B cell (primary cell): ENCODE data around the gene HLA-DQB2. TPM values are rescaled to one million over a fixed set of nuclear protein-coding genes. Genes with fewer than 3 reads are reported as not detected.
A peak's percentile ranks its signal among the peaks of the same experiment; 100 is the strongest.

ENCODE experiments used
- ATAC-seq: fragments of 200-7000 bp; cut with Tn5 transposase; one replicate; pipeline ENCODE4 v1.10.0; 2021; ENCODE audit warnings: low read depth, mild to moderate bottlenecking, moderate number of reproducible peaks, moderate library complexity
- CTCF ChIA-PET: fragments of 350-600 bp; sonication (Branson Sonifier 250); formaldehyde crosslinking; loops from one replicate; lab custom pipeline; 2021; ENCODE audit warnings: antibody characterized with exemption, inconsistent platforms; lab: Charles Lee
- POLR2A ChIA-PET: fragments of 350-600 bp; sonication (Branson Sonifier 250); formaldehyde crosslinking; loops from one replicate; lab custom pipeline; 2021; ENCODE audit warnings: antibody characterized with exemption; lab: Charles Lee
- DNase-seq: peaks from one replicate; pipeline ENCODE4 v3.0.0; 2013
- H2AFZ ChIP-seq: 2 replicates; pipeline ENCODE4 v1.6.1; 2012; ENCODE audit warnings: mild to moderate bottlenecking, low read depth, low read length; ENCODE audit not compliant: insufficient read depth, poor library complexity, severe bottlenecking
- H3K27ac ChIP-seq, 2 donors: 1 replicate in 1 of 2; 2 replicates in 1 of 2; pipeline ENCODE4 v1.5.1; 2012 to 2013; ENCODE audit warnings: low read length in 2 of 2, mild to moderate bottlenecking in 2 of 2, moderate library complexity in 1 of 2
- H3K27me3 ChIP-seq, 4 experiments: fragments of 200-600 bp in 1 of 4; sonication (generic) in 1 of 4; replicated peaks in 1 of 4; 1 replicate in 2 of 4; 2 replicates in 2 of 4; pipeline versions ENCODE4 v1.6.1 to v1.7.0; 2013 to 2016; ENCODE audit warnings: low read length in 3 of 4, mild to moderate bottlenecking in 2 of 4, mixed read lengths in 1 of 4, moderate library complexity in 1 of 4; ENCODE audit not compliant: insufficient read depth in 4 of 4, control insufficient read depth in 3 of 4; ENCODE audit errors: control extremely low read depth in 1 of 4
- H3K36me3 ChIP-seq, 2 experiments: replicated peaks in 1 of 2; 1 replicate in 1 of 2; 2 replicates in 1 of 2; pipeline versions ENCODE4 v1.6.1 to v1.7.1; 2013; ENCODE audit warnings: low read length in 1 of 2; ENCODE audit not compliant: insufficient read depth in 2 of 2, control insufficient read depth in 1 of 2; ENCODE audit errors: control extremely low read depth in 1 of 2, extremely low read depth in 1 of 2
- H3K4me1 ChIP-seq, 2 donors: fragments of 200-600 bp in 1 of 2; sonication (generic) in 1 of 2; 1 replicate in 1 of 2; 2 replicates in 1 of 2; pipeline versions ENCODE4 v1.5.1 to v1.6.1; 2013 to 2017; ENCODE audit warnings: low read length in 2 of 2; ENCODE audit not compliant: control insufficient read depth in 2 of 2, insufficient read depth in 2 of 2
- H3K4me2 ChIP-seq: replicated peaks from 2 replicates; pipeline ENCODE3; 2012; ENCODE audit warnings: mild to moderate bottlenecking, low read depth, low read length; ENCODE audit not compliant: poor library complexity, severe bottlenecking
- H3K4me3 ChIP-seq, 5 experiments: fragments of 200-600 bp in 1 of 5; sonication (generic) in 1 of 5; 1 replicate in 3 of 5; 2 replicates in 2 of 5; pipeline versions ENCODE4 v1.5.1 to v1.7.0; 2011 to 2016; ENCODE audit warnings: low read length in 4 of 5, mild to moderate bottlenecking in 4 of 5, low read depth in 2 of 5, control low read depth in 1 of 5, moderate library complexity in 1 of 5; ENCODE audit not compliant: insufficient read depth in 1 of 5; ENCODE audit errors: control extremely low read depth in 1 of 5, extremely low read depth in 1 of 5
- H3K79me2 ChIP-seq: fragments of 200-600 bp; sonication (generic); one replicate; pipeline ENCODE4 v1.6.0; 2016; ENCODE audit warnings: low read length; ENCODE audit not compliant: control insufficient read depth, insufficient read depth
- H3K9ac ChIP-seq: fragments of 200-600 bp; sonication (generic); 2 replicates; pipeline ENCODE4 v1.6.1; 2017; ENCODE audit warnings: mild to moderate bottlenecking, low read length, moderate library complexity
- H3K9me3 ChIP-seq, 3 donors: one replicate each; pipeline versions ENCODE4 v1.6.1 to v1.7.1; 2013; ENCODE audit warnings: low read length in 2 of 3; ENCODE audit not compliant: control insufficient read depth in 2 of 3, insufficient read depth in 1 of 3; ENCODE audit errors: control extremely low read depth in 1 of 3
- H4K20me1 ChIP-seq: 2 replicates; pipeline ENCODE4 v1.6.0; 2012; ENCODE audit warnings: mild to moderate bottlenecking, low read length; ENCODE audit not compliant: insufficient read depth, control insufficient read depth, poor library complexity, severe bottlenecking
- H3K27ac Mint-ChIP-seq: one replicate; pipeline ENCODE4 v1.8.0; 2021; ENCODE audit warnings: mixed read lengths
- H3K27me3 Mint-ChIP-seq: one replicate; pipeline ENCODE4 v1.8.0; 2021; ENCODE audit warnings: mixed read lengths
- H3K4me1 Mint-ChIP-seq: one replicate; pipeline ENCODE4 v1.8.0; 2021; ENCODE audit warnings: mixed read lengths
- H3K4me3 Mint-ChIP-seq: one replicate; pipeline ENCODE4 v1.8.0; 2021; ENCODE audit warnings: mixed read lengths
- H3K9me3 Mint-ChIP-seq: one replicate; pipeline ENCODE4 v1.8.0; 2022; ENCODE audit warnings: mixed read lengths; ENCODE audit not compliant: insufficient read depth
- EZH2 ChIP-seq: IDR thresholded peaks from 2 replicates; pipeline ENCODE4 v1.6.1; 2012; ENCODE audit warnings: borderline replicate concordance, low read depth, mild to moderate bottlenecking, moderate library complexity, low read length; ENCODE audit not compliant: insufficient read depth, poor library complexity, severe bottlenecking
- WGBS: methylation state at CpG from one replicate; pipeline ENCODE4 v1.1.5; 2013; ENCODE audit warnings: missing lambda C conversion rate; ENCODE audit not compliant: insufficient coverage; 5-methylcytosine and 5-hydroxymethylcytosine counted together
- intact Hi-C: fragments of 100-400 bp; cut with micrococcal nuclease; formaldehyde crosslinking; loops from one replicate; pipeline ENCODE4 v1.10.0; 2022
- polyA plus RNA-seq: library from polyadenylated mRNA; depleted of rRNA; stranded (reverse); fragments of >200 nt; gene quantifications from 2 replicates; pipeline ENCODE4 v1.2.3, GENCODE V29; 2012
- total RNA-seq, 2 donors: library from RNA; stranded (reverse); fragments of 120-200 nt in 1 of 2; gene quantifications; 1 replicate in 1 of 2; 2 replicates in 1 of 2; pipeline versions ENCODE4 v1.2.3 to v1.2.4, GENCODE V29; 2013 to 2022
- TF ChIP-seq, protein P1 (sequence below): fragments of 200-600 bp; IDR thresholded peaks from one replicate; pipeline ENCODE4 v1.8.0; 2022; ENCODE audit warnings: antibody characterized with exemption, mild to moderate bottlenecking

Gene HLA-DQB2
- total and polyA plus RNA-seq, 2 donors (not counting 1 experiment from before 2014, with no cell fraction given) = 41.1 to 109 TPM

- peak; percentile 83 for ATAC-seq
- CTCF ChIA-PET = interaction anchor here (1.0 to 9.6 kb wide), 15 partner anchors 9 to 749 kb away, joined by 3 to 90 read pairs (median 4); partner anchors contain the start of genes TAP1 and TAP2
- peaks cover 40% of the 10 kb centered on the region for H3K4me1 Mint-ChIP-seq
Observed at GRCh38 chr6:32796848-32797776, 33.8 kb upstream of the HLA-DQB2 start.

More at GRCh38 chr6:32796848-32797776, 33.8 kb upstream of the HLA-DQB2 start:
- Histone ChIP-seq H3K9ac (peak overlapping the region; percentile 51), H2AFZ (peak overlapping the region; percentile 30), H3K4me1 (peaks cover 26 to 32% of the 10 kb centered on the region in 2 donors), H3K79me2 (no peaks in the 10 kb centered on the region), H4K20me1 (no peaks in the 10 kb centered on the region), H3K9me3 (peaks cover 6 to 20% (median 12%) of the 10 kb centered on the region in 3 donors), H3K27ac (peak overlapping the region; percentile 60 to 64), H3K4me3 (peak overlapping the region in 4 of 5 experiments; percentile 26 to 53 (median 42)), H3K36me3 (no peaks in the 10 kb centered on the region), H3K4me2 (peak overlapping the region; percentile 70), H3K27me3 (no peaks in the 10 kb centered on the region)
- 3% methylated on average over 20 of the region's 30 CpGs for WGBS
- TF ChIP-seq, protein P1, sequence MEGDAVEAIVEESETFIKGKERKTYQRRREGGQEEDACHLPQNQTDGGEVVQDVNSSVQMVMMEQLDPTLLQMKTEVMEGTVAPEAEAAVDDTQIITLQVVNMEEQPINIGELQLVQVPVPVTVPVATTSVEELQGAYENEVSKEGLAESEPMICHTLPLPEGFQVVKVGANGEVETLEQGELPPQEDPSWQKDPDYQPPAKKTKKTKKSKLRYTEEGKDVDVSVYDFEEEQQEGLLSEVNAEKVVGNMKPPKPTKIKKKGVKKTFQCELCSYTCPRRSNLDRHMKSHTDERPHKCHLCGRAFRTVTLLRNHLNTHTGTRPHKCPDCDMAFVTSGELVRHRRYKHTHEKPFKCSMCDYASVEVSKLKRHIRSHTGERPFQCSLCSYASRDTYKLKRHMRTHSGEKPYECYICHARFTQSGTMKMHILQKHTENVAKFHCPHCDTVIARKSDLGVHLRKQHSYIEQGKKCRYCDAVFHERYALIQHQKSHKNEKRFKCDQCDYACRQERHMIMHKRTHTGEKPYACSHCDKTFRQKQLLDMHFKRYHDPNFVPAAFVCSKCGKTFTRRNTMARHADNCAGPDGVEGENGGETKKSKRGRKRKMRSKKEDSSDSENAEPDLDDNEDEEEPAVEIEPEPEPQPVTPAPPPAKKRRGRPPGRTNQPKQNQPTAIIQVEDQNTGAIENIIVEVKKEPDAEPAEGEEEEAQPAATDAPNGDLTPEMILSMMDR = peak; percentile 91
- TF ChIP-seq EZH2 = no peak
- peaks cover 15% of the 10 kb centered on the region for H3K9me3 Mint-ChIP-seq
- H3K4me3 Mint-ChIP-seq = peak overlapping the region; percentile 90
- intact Hi-C loops = loop anchor here (1.0 to 10.0 kb wide), 8 partner anchors 19 to 752 kb away; partner anchors contain the start of genes ATF6B and TAP2
- peak overlapping the region; percentile 93 for H3K27ac Mint-ChIP-seq
- peak; percentile 92 for DNase-seq
- no peaks in the 10 kb centered on the region for H3K27me3 Mint-ChIP-seq
- POLR2A ChIA-PET = interaction anchor here (0.6 to 1.5 kb wide), 3 partner anchors 41 to 131 kb away, joined by 3 to 11 read pairs (median 5); partner anchors contain the start of genes HLA-DQB1 and TAP2
